ENCODE results near the gene ADGRL3.

DNA sequence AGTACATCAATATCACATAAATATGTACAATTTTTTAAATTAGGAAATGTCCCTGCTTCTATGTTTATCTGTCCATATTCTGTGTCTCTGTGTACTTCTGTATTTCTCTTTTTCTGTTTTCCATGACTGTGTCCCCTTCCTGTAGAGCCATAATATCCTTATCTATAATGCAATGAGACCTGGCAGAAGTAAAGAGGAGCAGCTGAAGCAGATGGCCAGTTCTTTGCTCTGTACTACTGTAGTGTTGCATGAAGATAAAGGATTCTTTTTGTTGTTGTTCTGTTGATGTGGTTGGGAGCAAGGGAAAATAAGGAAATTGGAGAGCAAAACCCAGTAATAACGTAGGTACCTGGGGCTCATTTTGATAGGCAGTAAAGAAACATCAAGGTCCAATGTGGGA is 301.7 kb downstream of the ADGRL3 start:
- no peak for TF ChIP-seq EP300 (IDR thresholded peaks at IDR 0.05; ENCODE audit: low read depth)
- no peak for TF ChIP-seq CTCF (IDR thresholded peaks at IDR 0.05)

All from transverse colon (tissue), 3 donors.